Panc1 (cell line): Measurements from ENCODE around the gene SH3GLB2. TPM values are rescaled to one million over a fixed set of nuclear protein-coding genes. Genes with fewer than 3 reads are reported as not detected.

Experiments used
- ATAC-seq: fragments of 200-7000 bp; cut with Tn5 transposase; 2 replicates; pipeline ENCODE4 v1.9.1; 2020; ENCODE audit warnings: mild to moderate bottlenecking, moderate library complexity
- BruUV-seq: library from RNA; stranded (reverse); fragments of 400-500 nt; replicated peaks from 2 replicates; lab custom pipeline; 2021; lab: Mats Ljungman, UMichigan
- CTCF ChIA-PET: fragments of 300-600 bp; sonication (Branson Sonifier 250); formaldehyde crosslinking; loops from one replicate; lab custom pipeline; 2022; ENCODE audit warnings: antibody characterized with exemption; lab: Charles Lee
- POLR2A ChIA-PET: fragments of 300-600 bp; sonication (Branson Sonifier 250); formaldehyde crosslinking; loops from one replicate; lab custom pipeline; 2022; ENCODE audit warnings: antibody characterized with exemption; lab: Charles Lee
- DNase-seq: peaks from one replicate; pipeline ENCODE4 v3.0.0-alpha.2; 2010; ENCODE audit warnings: low read depth, low spot score
- H3K27ac ChIP-seq: 2 replicates; pipeline ENCODE4 v1.5.1; 2011; ENCODE audit warnings: mild to moderate bottlenecking, low read length, inconsistent platforms
- H3K27me3 ChIP-seq: fragments of 200-500 bp; sonication (Bioruptor generic); 2 replicates; pipeline ENCODE4 v1.6.0; 2014; ENCODE audit warnings: low read length, inconsistent platforms; ENCODE audit not compliant: control insufficient read depth, insufficient read depth
- H3K36me3 ChIP-seq: fragments of 200-500 bp; sonication (Bioruptor generic); 2 replicates; pipeline ENCODE4 v1.5.1; 2014; ENCODE audit warnings: inconsistent platforms, mild to moderate bottlenecking, low read length, moderate library complexity; ENCODE audit not compliant: control insufficient read depth, insufficient read depth
- H3K4me1 ChIP-seq: 2 replicates; pipeline ENCODE4 v1.5.1; 2011; ENCODE audit warnings: inconsistent platforms, mild to moderate bottlenecking, low read length, moderate library complexity; ENCODE audit not compliant: control insufficient read depth, insufficient read depth
- H3K4me3 ChIP-seq, 2 experiments: 2 replicates each; pipeline ENCODE4 v1.5.1; 2011 to 2012; ENCODE audit warnings: low read depth in 2 of 2, low read length in 2 of 2, mild to moderate bottlenecking in 2 of 2, inconsistent platforms in 1 of 2, moderate library complexity in 1 of 2
- H3K9me3 ChIP-seq: fragments of 200-500 bp; sonication (Bioruptor generic); 2 replicates; pipeline ENCODE4 v1.5.1; 2014; ENCODE audit warnings: low read depth, mild to moderate bottlenecking, inconsistent platforms, low read length, moderate library complexity; ENCODE audit not compliant: control insufficient read depth, insufficient read depth
- POLR2AphosphoS5 ChIP-seq: IDR thresholded peaks from 2 replicates; pipeline ENCODE4 v1.6.1; 2012; ENCODE audit warnings: mild to moderate bottlenecking, low read depth, low read length, moderate library complexity
- SIN3A ChIP-seq: IDR thresholded peaks from 2 replicates; pipeline ENCODE4 v1.6.1; 2012; ENCODE audit warnings: low read depth, mild to moderate bottlenecking, low read length, moderate library complexity, borderline replicate concordance; ENCODE audit not compliant: insufficient read depth
- TCF7L2 ChIP-seq: IDR thresholded peaks from 2 replicates; pipeline ENCODE4 v1.6.1; 2011; ENCODE audit warnings: mild to moderate bottlenecking, low read depth, low read length, inconsistent platforms
- in situ Hi-C: cut with HindIII; loops from 2 replicates; pipeline ENCODE4 v1.10.0; 2016; ENCODE audit warnings: low sequenced_read_pairs, low pct_unique_long_range_greater_than_20kb
- intact Hi-C: fragments of 100-400 bp; cut with micrococcal nuclease; formaldehyde crosslinking; loops from one replicate; pipeline ENCODE4 v1.10.0; 2022; ENCODE audit not compliant: unreplicated experiment
- total RNA-seq: library from RNA; stranded (reverse); gene quantifications from one replicate; pipeline ENCODE4 v1.2.1, GENCODE V29; 2021; ENCODE audit not compliant: unreplicated experiment
- TF ChIP-seq, protein P1 (sequence below): fragments of 450-650 bp; IDR thresholded peaks from 2 replicates; pipeline ENCODE4 v1.5.1; 2017; ENCODE audit warnings: mild to moderate bottlenecking
- TF ChIP-seq, protein P2 (sequence below), 2 experiments: IDR thresholded peaks; 2 replicates each; pipeline ENCODE4 v1.6.1; 2011 to 2012; ENCODE audit warnings: low read depth in 2 of 2, control low read depth in 1 of 2, low read length in 1 of 2, mild to moderate bottlenecking in 1 of 2, moderate library complexity in 1 of 2; ENCODE audit not compliant: insufficient read depth in 1 of 2

The SH3GLB2 gene
- total RNA-seq, 1 experiment from 2014 or later = 68.3 TPM

- intact Hi-C loops (no loop called here), in situ Hi-C loops (no loop called here)
- DNase-seq = no peak
- POLR2A ChIA-PET = no interaction called here
- no TSS peak for BruUV-seq
- CTCF ChIA-PET = no interaction called here
- no peaks in the 10 kb centered on the region for H3K36me3 ChIP-seq
- H3K4me1 ChIP-seq = no peaks in the 10 kb centered on the region
- TF ChIP-seq TCF7L2 (no peak), POLR2AphosphoS5 (no peak), SIN3A (no peak)
- TF ChIP-seq, protein P1, sequence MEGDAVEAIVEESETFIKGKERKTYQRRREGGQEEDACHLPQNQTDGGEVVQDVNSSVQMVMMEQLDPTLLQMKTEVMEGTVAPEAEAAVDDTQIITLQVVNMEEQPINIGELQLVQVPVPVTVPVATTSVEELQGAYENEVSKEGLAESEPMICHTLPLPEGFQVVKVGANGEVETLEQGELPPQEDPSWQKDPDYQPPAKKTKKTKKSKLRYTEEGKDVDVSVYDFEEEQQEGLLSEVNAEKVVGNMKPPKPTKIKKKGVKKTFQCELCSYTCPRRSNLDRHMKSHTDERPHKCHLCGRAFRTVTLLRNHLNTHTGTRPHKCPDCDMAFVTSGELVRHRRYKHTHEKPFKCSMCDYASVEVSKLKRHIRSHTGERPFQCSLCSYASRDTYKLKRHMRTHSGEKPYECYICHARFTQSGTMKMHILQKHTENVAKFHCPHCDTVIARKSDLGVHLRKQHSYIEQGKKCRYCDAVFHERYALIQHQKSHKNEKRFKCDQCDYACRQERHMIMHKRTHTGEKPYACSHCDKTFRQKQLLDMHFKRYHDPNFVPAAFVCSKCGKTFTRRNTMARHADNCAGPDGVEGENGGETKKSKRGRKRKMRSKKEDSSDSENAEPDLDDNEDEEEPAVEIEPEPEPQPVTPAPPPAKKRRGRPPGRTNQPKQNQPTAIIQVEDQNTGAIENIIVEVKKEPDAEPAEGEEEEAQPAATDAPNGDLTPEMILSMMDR = no peak
- TF ChIP-seq, protein P2, sequence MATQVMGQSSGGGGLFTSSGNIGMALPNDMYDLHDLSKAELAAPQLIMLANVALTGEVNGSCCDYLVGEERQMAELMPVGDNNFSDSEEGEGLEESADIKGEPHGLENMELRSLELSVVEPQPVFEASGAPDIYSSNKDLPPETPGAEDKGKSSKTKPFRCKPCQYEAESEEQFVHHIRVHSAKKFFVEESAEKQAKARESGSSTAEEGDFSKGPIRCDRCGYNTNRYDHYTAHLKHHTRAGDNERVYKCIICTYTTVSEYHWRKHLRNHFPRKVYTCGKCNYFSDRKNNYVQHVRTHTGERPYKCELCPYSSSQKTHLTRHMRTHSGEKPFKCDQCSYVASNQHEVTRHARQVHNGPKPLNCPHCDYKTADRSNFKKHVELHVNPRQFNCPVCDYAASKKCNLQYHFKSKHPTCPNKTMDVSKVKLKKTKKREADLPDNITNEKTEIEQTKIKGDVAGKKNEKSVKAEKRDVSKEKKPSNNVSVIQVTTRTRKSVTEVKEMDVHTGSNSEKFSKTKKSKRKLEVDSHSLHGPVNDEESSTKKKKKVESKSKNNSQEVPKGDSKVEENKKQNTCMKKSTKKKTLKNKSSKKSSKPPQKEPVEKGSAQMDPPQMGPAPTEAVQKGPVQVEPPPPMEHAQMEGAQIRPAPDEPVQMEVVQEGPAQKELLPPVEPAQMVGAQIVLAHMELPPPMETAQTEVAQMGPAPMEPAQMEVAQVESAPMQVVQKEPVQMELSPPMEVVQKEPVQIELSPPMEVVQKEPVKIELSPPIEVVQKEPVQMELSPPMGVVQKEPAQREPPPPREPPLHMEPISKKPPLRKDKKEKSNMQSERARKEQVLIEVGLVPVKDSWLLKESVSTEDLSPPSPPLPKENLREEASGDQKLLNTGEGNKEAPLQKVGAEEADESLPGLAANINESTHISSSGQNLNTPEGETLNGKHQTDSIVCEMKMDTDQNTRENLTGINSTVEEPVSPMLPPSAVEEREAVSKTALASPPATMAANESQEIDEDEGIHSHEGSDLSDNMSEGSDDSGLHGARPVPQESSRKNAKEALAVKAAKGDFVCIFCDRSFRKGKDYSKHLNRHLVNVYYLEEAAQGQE (IDR thresholded peaks at IDR 0.05; ENCODE audit: insufficient read depth in 1 of 2, low read depth in 2 of 2, low read length in 1 of 2) = no peak
- no peak overlapping the region for H3K27ac ChIP-seq
- H3K27me3 ChIP-seq = no peaks in the 10 kb centered on the region
- no peak for ATAC-seq
- H3K9me3 ChIP-seq = no peaks in the 10 kb centered on the region
- H3K4me3 ChIP-seq = no peak overlapping the region
Observed at GRCh38 chr9:129074106-129074505, 46.0 kb upstream of the SH3GLB2 start.

DNA sequence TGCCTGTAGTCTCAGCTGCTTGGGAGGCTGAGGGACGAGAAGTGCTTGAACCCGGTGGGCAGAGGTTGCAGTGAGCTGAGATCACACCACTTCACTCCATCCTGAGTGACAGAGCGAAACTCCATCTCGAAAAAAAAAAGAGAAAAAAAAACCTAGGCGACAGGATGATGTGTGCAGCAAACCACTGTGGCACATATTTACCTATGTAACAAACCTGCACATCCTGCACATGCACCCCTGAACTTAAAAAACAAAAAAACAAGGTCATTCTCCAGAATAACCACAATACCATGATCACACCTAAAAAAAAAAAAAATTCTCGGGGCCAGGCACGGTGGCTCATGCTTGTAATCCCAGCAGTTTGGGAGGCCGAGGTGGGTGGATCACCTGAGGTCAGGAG lies 45.3 kb upstream of the SH3GLB2 start:
- Histone ChIP-seq H3K27ac (no peak overlapping the region), H3K36me3 (no peaks in the 10 kb centered on the region), H3K4me3 (no peak overlapping the region), H3K4me1 (no peaks in the 10 kb centered on the region), H3K9me3 (no peaks in the 10 kb centered on the region), H3K27me3 (no peaks in the 10 kb centered on the region)
- TF ChIP-seq POLR2AphosphoS5 = no peak
- no peak for TF ChIP-seq TCF7L2
- TF ChIP-seq SIN3A = no peak
- TF ChIP-seq, protein P2 (IDR thresholded peaks at IDR 0.05; ENCODE audit: insufficient read depth in 1 of 2, low read depth in 2 of 2, low read length in 1 of 2) = no peak
- TF ChIP-seq, protein P1 = no peak
- in situ Hi-C loops (no loop called here), intact Hi-C loops (no loop called here)
- CTCF ChIA-PET = no interaction called here
- no TSS peak for BruUV-seq
- no peak for ATAC-seq
- POLR2A ChIA-PET = no interaction called here
- no peak for DNase-seq
